SK-N-SH treated with all-trans-retinoic acid at 6 μM for 48 hours (cell line): ENCODE results near the gene CD4.

Source experiments
- ATAC-seq: fragments of 200-7000 bp; cut with Tn5 transposase; 3 replicates; pipeline ENCODE4 v1.9.1; 2020; ENCODE audit warnings: mild to moderate bottlenecking, moderate library complexity
- ARNTL ChIP-seq: fragments of 450-650 bp; formaldehyde crosslinking; IDR thresholded peaks from 2 replicates; pipeline ENCODE4 v1.5.0; 2020; ENCODE audit warnings: low read depth, mild to moderate bottlenecking, moderate library complexity, borderline replicate concordance
- BACH2 ChIP-seq: fragments of 250-450 bp; sonication (Bioruptor Pico); IDR thresholded peaks from 2 replicates; pipeline ENCODE4 v1.9.0; 2021; ENCODE audit warnings: mild to moderate bottlenecking, borderline replicate concordance
- CSDC2 ChIP-seq: fragments of 250-450 bp; sonication (Bioruptor Pico); IDR thresholded peaks from 2 replicates; pipeline ENCODE4 v1.5.0; 2020; ENCODE audit warnings: mild to moderate bottlenecking, moderate library complexity
- CSRNP3 ChIP-seq: fragments of 250-450 bp; sonication (Bioruptor Pico); IDR thresholded peaks from 2 replicates; pipeline ENCODE4 v1.5.1; 2021; ENCODE audit warnings: mild to moderate bottlenecking, moderate library complexity
- ESRRG ChIP-seq: fragments of 250-450 bp; sonication (Bioruptor Pico); IDR thresholded peaks from 2 replicates; pipeline ENCODE4 v1.6.1; 2021; ENCODE audit warnings: mild to moderate bottlenecking
- GLIS3 ChIP-seq: fragments of 250-450 bp; sonication (Bioruptor Pico); IDR thresholded peaks from 2 replicates; pipeline ENCODE4 v1.5.0; 2020; ENCODE audit warnings: mild to moderate bottlenecking, moderate library complexity
- OSR1 ChIP-seq: fragments of 250-450 bp; sonication (Bioruptor Pico); IDR thresholded peaks from 2 replicates; pipeline ENCODE4 v1.8.0; 2022; ENCODE audit warnings: moderate library complexity, mild to moderate bottlenecking, inconsistent platforms
- PATZ1 ChIP-seq: fragments of 250-450 bp; sonication (Bioruptor Pico); IDR thresholded peaks from 2 replicates; pipeline ENCODE4 v1.8.0; 2020; ENCODE audit warnings: mild to moderate bottlenecking, moderate library complexity, borderline replicate concordance
- POU6F1 ChIP-seq: fragments of 250-450 bp; sonication (Bioruptor Pico); IDR thresholded peaks from 2 replicates; pipeline ENCODE4 v1.8.0; 2021; ENCODE audit warnings: low read depth, mild to moderate bottlenecking, moderate library complexity, borderline replicate concordance
- PPARA ChIP-seq: fragments of 250-450 bp; sonication (Bioruptor Pico); IDR thresholded peaks from 2 replicates; pipeline ENCODE4 v1.5.0; 2020; ENCODE audit warnings: mild to moderate bottlenecking, borderline replicate concordance
- SNAI2 ChIP-seq: fragments of 250-450 bp; sonication (Bioruptor Pico); IDR thresholded peaks from 2 replicates; pipeline ENCODE4 v1.5.0; 2020; ENCODE audit warnings: mild to moderate bottlenecking, moderate library complexity
- TCF4 ChIP-seq: fragments of 250-450 bp; sonication (Bioruptor Pico); IDR thresholded peaks from 2 replicates; pipeline ENCODE4 v1.8.0; 2021; ENCODE audit warnings: mild to moderate bottlenecking, moderate library complexity, borderline replicate concordance
- TOX ChIP-seq: fragments of 250-450 bp; sonication (Bioruptor Pico); IDR thresholded peaks from 2 replicates; pipeline ENCODE4 v1.8.0; 2021; ENCODE audit warnings: mild to moderate bottlenecking, moderate library complexity, borderline replicate concordance
- TSHZ2 ChIP-seq: fragments of 250-450 bp; sonication (Bioruptor Pico); IDR thresholded peaks from 2 replicates; pipeline ENCODE4 v1.5.0; 2020; ENCODE audit warnings: mild to moderate bottlenecking, moderate library complexity
- ZC3H10 ChIP-seq: fragments of 250-450 bp; sonication (Bioruptor Pico); IDR thresholded peaks from 2 replicates; pipeline ENCODE4 v1.5.1; 2021; ENCODE audit warnings: mild to moderate bottlenecking, moderate library complexity
- ZFP3 ChIP-seq: fragments of 250-450 bp; sonication (Bioruptor Pico); IDR thresholded peaks from 2 replicates; pipeline ENCODE4 v1.5.0; 2020; ENCODE audit warnings: mild to moderate bottlenecking, moderate library complexity
- ZFP30 ChIP-seq: fragments of 450-650 bp; formaldehyde crosslinking; IDR thresholded peaks from 2 replicates; pipeline ENCODE4 v1.5.0; 2022; ENCODE audit warnings: mild to moderate bottlenecking, moderate library complexity
- ZNF565 ChIP-seq: fragments of 450-650 bp; formaldehyde crosslinking; conservative IDR thresholded peaks from 2 replicates; pipeline ENCODE4 v1.5.0; 2020; ENCODE audit warnings: low read depth, mild to moderate bottlenecking, moderate library complexity
- ZNF70 ChIP-seq: fragments of 450-650 bp; formaldehyde crosslinking; IDR thresholded peaks from 2 replicates; pipeline ENCODE4 v1.5.0; 2020; ENCODE audit warnings: mild to moderate bottlenecking, moderate library complexity
- ZNF8 ChIP-seq: fragments of 450-650 bp; formaldehyde crosslinking; IDR thresholded peaks from 2 replicates; pipeline ENCODE4 v1.5.0; 2020; ENCODE audit warnings: mild to moderate bottlenecking, moderate library complexity

Gene CD4

GRCh38 chr12:6837370-6838060 lies 48.2 kb downstream of the CD4 start:
- no peak for TF ChIP-seq CSDC2 (CRISPR knock-in tag)
- TF ChIP-seq TOX = no peak
- no peak for TF ChIP-seq CSRNP3 (CRISPR knock-in tag)
- no peak for TF ChIP-seq ZFP30
- no peak for TF ChIP-seq GLIS3 (CRISPR knock-in tag)
- no peak for TF ChIP-seq SNAI2 (CRISPR knock-in tag)
- TF ChIP-seq ZNF565 (CRISPR knock-in tag) = no peak
- no peak for TF ChIP-seq ARNTL (CRISPR knock-in tag)
- TF ChIP-seq TCF4 (CRISPR knock-in tag) = no peak
- no peak for ATAC-seq

- no peak for ATAC-seq
- TF ChIP-seq SNAI2 (CRISPR knock-in tag) (no peak), PPARA (no peak), PATZ1 (no peak), CSRNP3 (CRISPR knock-in tag) (no peak), ZFP30 (no peak), ARNTL (CRISPR knock-in tag) (no peak), ZFP3 (CRISPR knock-in tag) (no peak), ZNF8 (CRISPR knock-in tag) (no peak), BACH2 (CRISPR knock-in tag) (no peak), TSHZ2 (no peak), TOX (no peak), OSR1 (no peak)
These were observed 49.5 kb downstream of the CD4 start for GRCh38 chr12:6838854-6839253.

- ATAC-seq = no peak
- TF ChIP-seq CSRNP3 (CRISPR knock-in tag) = no peak
- TF ChIP-seq TCF4 (CRISPR knock-in tag) = no peak
- TF ChIP-seq OSR1 = no peak
- no peak for TF ChIP-seq ZNF8 (CRISPR knock-in tag)
- TF ChIP-seq TOX = no peak
- no peak for TF ChIP-seq PPARA
- TF ChIP-seq ZFP3 (CRISPR knock-in tag) = no peak
- no peak for TF ChIP-seq CSDC2 (CRISPR knock-in tag)
- TF ChIP-seq TSHZ2 = no peak
- TF ChIP-seq POU6F1 = no peak
- no peak for TF ChIP-seq ESRRG
- TF ChIP-seq SNAI2 (CRISPR knock-in tag) = no peak
- TF ChIP-seq ZNF70 (CRISPR knock-in tag) = no peak
- TF ChIP-seq ZC3H10 (CRISPR knock-in tag) = no peak
These were observed 50.3 kb downstream of the CD4 start for GRCh38 chr12:6839482-6840201.
